Adrenal gland (tissue), 12 donors: Measurements from ENCODE around the gene DIAPH2. TPM values are rescaled to one million over a fixed set of nuclear protein-coding genes. Genes with fewer than 3 reads are reported as not detected.

Experiments used
- DNase-seq, 7 donors: peaks; one replicate each; pipeline ENCODE4 v3.0.0-alpha.2; 2019 to 2020
- H3K27ac ChIP-seq, 5 donors: fragments of 200-600 bp; sonication (generic) in 4 of 5; 1 replicate in 3 of 5; 2 replicates in 2 of 5; pipeline versions ENCODE4 v1.5.1 to v1.8.0; 2016 to 2020; ENCODE audit warnings: mild to moderate bottlenecking in 1 of 5
- H3K27me3 ChIP-seq: fragments of 200-600 bp; 2 replicates; pipeline ENCODE4 v1.8.0; 2021
- H3K36me3 ChIP-seq, 2 donors: fragments of 200-600 bp; replicated peaks in 1 of 2; 1 replicate in 1 of 2; 2 replicates in 1 of 2; pipeline versions ENCODE4 v1.5.1 to v1.8.0; 2018 to 2022
- H3K4me1 ChIP-seq, 2 donors: fragments of 200-600 bp; replicated peaks in 1 of 2; 1 replicate in 1 of 2; 2 replicates in 1 of 2; pipeline versions ENCODE4 v1.5.1 to v1.8.0; 2018 to 2021
- H3K4me3 ChIP-seq, 4 donors: fragments of 200-600 bp; sonication (generic) in 3 of 4; one replicate each; pipeline ENCODE4 v1.5.1; 2016 to 2018
- H3K9me3 ChIP-seq, 3 donors: fragments of 200-600 bp; sonication (generic) in 1 of 3; replicated peaks in 1 of 3; 1 replicate in 2 of 3; 2 replicates in 1 of 3; pipeline versions ENCODE4 v1.5.1 to v1.8.0; 2016 to 2021
- POLR2A ChIP-seq, 2 donors: fragments of 450-650 bp; IDR thresholded peaks; one replicate each; pipeline ENCODE4 v1.6.1; 2017; ENCODE audit warnings: antibody characterized with exemption in 2 of 2, mild to moderate bottlenecking in 2 of 2, moderate library complexity in 1 of 2
- WGBS, 4 donors: extraction: QIAGEN DNeasy Blood & Tissue Kit in 2 of 4; methylation state at CpG; one replicate each; pipeline versions ENCODE4 v1.1.5 to v1.1.7; 2013 to 2017; 5-methylcytosine and 5-hydroxymethylcytosine counted together
- intact Hi-C, 2 donors: fragments of 100-400 bp; cut with DNase I; formaldehyde crosslinking; loops; one replicate each; pipeline versions ENCODE4 v1.14.1 to v1.15.0; 2022 to 2023
- polyA plus RNA-seq, 3 donors: library from polyadenylated mRNA; stranded (reverse); fragments of 200-250 nt in 2 of 3; fragments of 350-450 nt in 1 of 3; fragmentation: Illumina TruSeq in 1 of 3; extraction: RNeasy Lipid Tissue Mini Kit (QIAGEN cat#74804) in 1 of 3; gene quantifications; one replicate each; pipeline ENCODE4 v1.2.3, GENCODE V29; 2013 to 2014
- total RNA-seq, 9 donors: library from RNA; depleted of rRNA in 4 of 9; stranded (reverse); fragments of >200 nt in 4 of 9; fragments of 120-200 nt in 1 of 9; fragmentation: NEBNext Ultra II Directional in 1 of 9; extraction: Animal tissue kit (Norgen Biotek cat#: 25700) in 1 of 9; gene quantifications; one replicate each; pipeline versions ENCODE4 v1.1.0 to v1.2.4, GENCODE V29; 2013 to 2023
- TF ChIP-seq, protein P1 (sequence below), 6 experiments: fragments of 450-650 bp in 4 of 6; fragments of 200-600 bp in 2 of 6; sonication (generic) in 1 of 6; IDR thresholded peaks; 1 replicate in 5 of 6; 2 replicates in 1 of 6; pipeline versions ENCODE4 v1.5.1 to v1.8.0; 2016 to 2021; ENCODE audit warnings: antibody characterized with exemption in 6 of 6, mild to moderate bottlenecking in 2 of 6, moderate library complexity in 1 of 6
- donor health status: healthy with polysubstance abuse.
- donor health status: Bipolar disorder and iron deficiency.
- donor health status: DM: yes; HTN: yes; CAD: no.
- donor health status: DM: no; HTN: no; CAD: no.
- donor health status: DM: no; HTN: no; CAD: no.
- donor health status: DM: yes; HTN: yes; CAD: no.

Gene DIAPH2
- total and polyA plus RNA-seq, 12 donors = 3.2 to 33.3 (median 12.3) TPM

DNA sequence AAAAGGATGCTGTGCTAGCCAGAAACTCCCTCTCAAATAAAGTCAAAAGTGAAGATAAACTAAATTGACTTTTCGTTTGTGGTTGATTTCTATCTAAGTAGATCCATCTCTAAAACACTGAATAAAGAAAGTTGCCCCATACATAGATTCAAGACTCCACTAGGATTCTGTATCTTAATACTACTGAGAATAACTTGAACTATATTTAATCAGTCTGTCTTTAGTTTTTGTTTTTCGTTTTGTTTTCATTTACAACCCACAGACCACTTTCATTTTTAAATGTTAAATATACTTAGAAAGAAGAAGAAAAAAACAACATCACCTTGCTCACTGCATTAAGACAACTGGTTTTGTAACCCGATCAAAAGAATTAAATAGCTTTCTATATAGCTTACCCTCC, 854.1 kb downstream of the DIAPH2 start:
- H3K4me1 ChIP-seq = no peaks in the 10 kb centered on the region
- WGBS, 4 donors = 69 to 90% (median 80%) methylated on average over 3 of the region's 3 CpGs
- no peak overlapping the region for H3K27ac ChIP-seq
- intact Hi-C loops = no loop called here
- no peaks in the 10 kb centered on the region for H3K27me3 ChIP-seq
- H3K9me3 ChIP-seq = no peaks in the 10 kb centered on the region
- no peak for DNase-seq
- no peak overlapping the region for H3K4me3 ChIP-seq
- H3K36me3 ChIP-seq = no peaks in the 10 kb centered on the region
- TF ChIP-seq, protein P1, sequence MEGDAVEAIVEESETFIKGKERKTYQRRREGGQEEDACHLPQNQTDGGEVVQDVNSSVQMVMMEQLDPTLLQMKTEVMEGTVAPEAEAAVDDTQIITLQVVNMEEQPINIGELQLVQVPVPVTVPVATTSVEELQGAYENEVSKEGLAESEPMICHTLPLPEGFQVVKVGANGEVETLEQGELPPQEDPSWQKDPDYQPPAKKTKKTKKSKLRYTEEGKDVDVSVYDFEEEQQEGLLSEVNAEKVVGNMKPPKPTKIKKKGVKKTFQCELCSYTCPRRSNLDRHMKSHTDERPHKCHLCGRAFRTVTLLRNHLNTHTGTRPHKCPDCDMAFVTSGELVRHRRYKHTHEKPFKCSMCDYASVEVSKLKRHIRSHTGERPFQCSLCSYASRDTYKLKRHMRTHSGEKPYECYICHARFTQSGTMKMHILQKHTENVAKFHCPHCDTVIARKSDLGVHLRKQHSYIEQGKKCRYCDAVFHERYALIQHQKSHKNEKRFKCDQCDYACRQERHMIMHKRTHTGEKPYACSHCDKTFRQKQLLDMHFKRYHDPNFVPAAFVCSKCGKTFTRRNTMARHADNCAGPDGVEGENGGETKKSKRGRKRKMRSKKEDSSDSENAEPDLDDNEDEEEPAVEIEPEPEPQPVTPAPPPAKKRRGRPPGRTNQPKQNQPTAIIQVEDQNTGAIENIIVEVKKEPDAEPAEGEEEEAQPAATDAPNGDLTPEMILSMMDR (IDR thresholded peaks at IDR 0.05) = no peak
- no peak for TF ChIP-seq POLR2A (IDR thresholded peaks at IDR 0.05)

DNA sequence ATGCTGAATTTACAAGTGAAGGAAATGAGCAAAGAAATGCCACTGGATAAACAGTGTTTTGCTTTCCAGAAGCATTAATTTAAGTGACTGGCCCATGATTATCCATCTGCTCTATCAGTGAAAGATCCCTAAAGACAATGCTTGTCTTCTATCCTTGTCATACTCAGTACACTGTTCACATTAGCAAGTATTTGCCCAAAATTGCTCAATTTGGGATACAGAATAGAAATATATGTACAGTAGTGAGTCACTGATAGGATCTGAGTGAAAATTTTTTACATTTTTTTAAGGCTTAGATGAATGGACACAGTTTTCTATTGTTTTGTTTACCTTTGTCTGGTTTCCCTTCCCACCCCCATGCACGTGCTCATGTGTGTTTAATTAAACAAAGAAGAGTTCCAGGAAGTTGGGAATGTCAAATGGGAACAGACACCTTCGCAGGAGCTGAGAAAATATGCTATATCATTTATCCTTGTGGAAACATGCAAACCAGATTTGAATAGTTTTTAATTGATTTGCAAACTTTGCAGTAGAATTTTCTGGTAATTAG, 855.4 kb downstream of the DIAPH2 start:
- Histone ChIP-seq H3K4me3 (no peak overlapping the region), H3K27me3 (no peaks in the 10 kb centered on the region), H3K36me3 (no peaks in the 10 kb centered on the region), H3K9me3 (no peaks in the 10 kb centered on the region), H3K4me1 (no peaks in the 10 kb centered on the region), H3K27ac (no peak overlapping the region)
- TF ChIP-seq, protein P1 (IDR thresholded peaks at IDR 0.05) = no peak
- TF ChIP-seq POLR2A (IDR thresholded peaks at IDR 0.05) = no peak
- 56 to 86% (median 62%) methylated on average over 2 of the region's 2 CpGs for WGBS, 4 donors
- intact Hi-C loops = no loop called here
- no peak for DNase-seq

DNA sequence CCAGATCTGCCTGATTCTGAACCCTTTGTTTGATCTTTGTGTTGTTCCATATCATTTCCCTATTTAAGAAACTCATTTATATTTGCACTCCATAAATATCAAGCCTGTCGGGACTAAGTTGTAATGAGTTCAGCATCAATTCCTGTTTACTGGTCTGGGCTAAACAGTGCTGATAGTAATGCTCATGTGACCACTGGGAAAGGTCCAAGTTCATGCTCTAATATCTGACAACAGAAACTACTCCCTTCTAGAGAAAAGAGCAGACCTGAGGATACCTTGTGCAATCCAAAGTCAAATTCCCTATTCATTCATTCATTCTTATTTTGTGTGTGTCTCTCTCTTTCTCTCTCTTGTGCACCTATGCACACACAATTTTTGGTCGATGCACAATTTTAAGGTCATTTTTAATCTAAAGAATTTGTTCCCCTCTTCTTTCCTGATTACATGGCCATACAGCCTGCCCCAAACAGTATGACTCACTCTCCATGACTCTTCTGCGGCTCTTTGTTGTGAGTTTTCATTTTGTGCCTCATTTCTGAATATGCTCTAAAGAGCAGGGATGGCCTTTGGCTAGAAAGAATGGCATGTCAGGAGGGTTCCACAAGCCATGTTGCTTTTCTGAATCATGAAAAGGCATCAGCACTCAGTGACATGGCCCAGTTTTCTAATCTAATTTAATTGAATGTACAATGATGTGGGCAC, 863.4 kb downstream of the DIAPH2 start:
- no peak for TF ChIP-seq POLR2A (IDR thresholded peaks at IDR 0.05)
- TF ChIP-seq, protein P1 (IDR thresholded peaks at IDR 0.05) = no peak
- Histone ChIP-seq H3K9me3 (no peaks in the 10 kb centered on the region), H3K4me3 (no peak overlapping the region), H3K27me3 (no peaks in the 10 kb centered on the region), H3K4me1 (no peaks in the 10 kb centered on the region), H3K36me3 (no peaks in the 10 kb centered on the region), H3K27ac (no peak overlapping the region)
- no peak for DNase-seq
- intact Hi-C loops = no loop called here
- 70 to 77% (median 74%) methylated on average over 3 of the region's 3 CpGs for WGBS, 4 donors

DNA sequence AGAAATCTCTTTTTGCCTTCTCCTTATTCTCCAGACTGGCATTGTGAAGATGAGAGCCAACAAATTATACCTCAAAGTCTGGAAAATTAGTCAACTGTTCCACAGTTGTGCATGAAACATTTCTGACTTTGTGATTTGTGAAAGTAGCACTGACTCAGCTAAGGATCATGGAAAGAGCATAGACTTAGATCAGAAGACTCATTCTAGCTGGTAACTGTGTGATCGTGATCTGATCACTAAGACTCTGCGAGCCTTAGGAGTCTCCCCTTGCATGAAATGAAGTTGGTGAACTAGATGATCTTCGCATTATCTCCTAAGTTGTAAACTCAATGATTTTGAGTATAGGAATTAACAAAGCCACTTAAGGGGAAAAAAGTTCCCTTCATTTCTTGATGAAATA, 867.2 kb downstream of the DIAPH2 start:
- intact Hi-C loops = no loop called here
- Histone ChIP-seq H3K4me1 (no peaks in the 10 kb centered on the region), H3K36me3 (no peaks in the 10 kb centered on the region), H3K9me3 (no peaks in the 10 kb centered on the region), H3K27ac (no peak overlapping the region), H3K27me3 (peaks cover 8% of the 10 kb centered on the region), H3K4me3 (no peak overlapping the region)
- no peak for DNase-seq
- TF ChIP-seq, protein P1 (IDR thresholded peaks at IDR 0.05) = no peak
- TF ChIP-seq POLR2A (IDR thresholded peaks at IDR 0.05) = no peak
- WGBS, 4 donors = 89 to 100% (median 91%) methylated on average over 3 of the region's 3 CpGs
